ENCODE data around the gene GPR162.

Gene GPR162

DNA sequence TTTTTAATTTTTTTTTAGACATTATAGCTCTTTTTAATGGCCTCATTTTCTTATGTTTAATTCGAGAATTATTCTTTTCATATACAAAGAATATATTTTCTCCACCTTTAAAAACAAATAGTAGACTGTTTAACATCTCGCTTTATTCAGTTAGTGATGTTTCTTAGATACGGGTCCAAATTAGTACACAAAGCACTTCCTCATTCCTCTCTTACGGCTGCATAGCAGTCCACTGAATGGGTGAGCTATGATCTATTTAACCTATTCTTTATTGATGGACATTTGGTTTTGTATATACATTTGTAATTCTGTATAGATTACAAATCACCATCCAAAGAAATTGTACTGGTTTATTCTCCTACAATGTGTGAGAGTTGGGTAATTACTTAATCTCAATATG, 8.3 kb upstream of the GPR162 start:
- no peak overlapping the region for H3K27ac ChIP-seq (ENCODE audit: low read depth, low read length)
- no peak overlapping the region for H3K4me3 ChIP-seq (ENCODE audit: low read depth, low read length)
- no peaks in the 10 kb centered on the region for H3K4me1 ChIP-seq (ENCODE audit: control insufficient read depth, insufficient read depth, low read length, unreplicated experiment)
- H3K27me3 ChIP-seq (ENCODE audit: insufficient read depth, low read length): no peaks in the 10 kb centered on the region
- H3K79me2 ChIP-seq (ENCODE audit: control insufficient read depth, insufficient read depth, low read length, unreplicated experiment): no peaks in the 10 kb centered on the region
- no peaks in the 10 kb centered on the region for H3K36me3 ChIP-seq (ENCODE audit: insufficient read depth, low read length)
- no peak overlapping the region for H2AFZ ChIP-seq (ENCODE audit: low read length, unreplicated experiment)

DNA sequence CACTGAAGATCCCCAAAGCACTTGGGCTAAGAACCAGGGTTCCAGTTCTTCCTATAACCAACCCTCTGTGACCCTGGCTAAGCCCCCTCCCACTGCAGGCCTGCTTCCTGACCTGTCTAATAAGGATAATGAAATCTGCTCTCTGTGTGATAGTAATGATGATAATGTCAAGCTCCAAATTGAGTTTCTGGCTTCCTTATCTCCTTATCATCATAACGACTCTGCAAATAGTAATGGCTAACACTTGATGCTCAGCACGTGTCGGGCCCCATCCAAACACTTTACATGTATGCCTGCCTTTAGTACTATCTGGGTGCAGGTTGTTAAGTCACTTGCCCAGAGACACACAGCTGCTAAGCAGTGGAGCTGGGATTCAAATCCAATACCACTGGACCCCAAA, 5.0 kb upstream of the GPR162 start:
- no peaks in the 10 kb centered on the region for H3K36me3 ChIP-seq (ENCODE audit: insufficient read depth, low read length)
- no peaks in the 10 kb centered on the region for H3K79me2 ChIP-seq (ENCODE audit: control insufficient read depth, insufficient read depth, low read length, unreplicated experiment)
- H3K4me3 ChIP-seq (ENCODE audit: low read depth, low read length): no peak overlapping the region
- H3K27ac ChIP-seq (ENCODE audit: low read depth, low read length): no peak overlapping the region
- H3K4me1 ChIP-seq (ENCODE audit: control insufficient read depth, insufficient read depth, low read length, unreplicated experiment): peaks cover 17% of the 10 kb centered on the region
- no peak overlapping the region for H2AFZ ChIP-seq (ENCODE audit: low read length, unreplicated experiment)
- no peaks in the 10 kb centered on the region for H3K27me3 ChIP-seq (ENCODE audit: insufficient read depth, low read length)

DNA sequence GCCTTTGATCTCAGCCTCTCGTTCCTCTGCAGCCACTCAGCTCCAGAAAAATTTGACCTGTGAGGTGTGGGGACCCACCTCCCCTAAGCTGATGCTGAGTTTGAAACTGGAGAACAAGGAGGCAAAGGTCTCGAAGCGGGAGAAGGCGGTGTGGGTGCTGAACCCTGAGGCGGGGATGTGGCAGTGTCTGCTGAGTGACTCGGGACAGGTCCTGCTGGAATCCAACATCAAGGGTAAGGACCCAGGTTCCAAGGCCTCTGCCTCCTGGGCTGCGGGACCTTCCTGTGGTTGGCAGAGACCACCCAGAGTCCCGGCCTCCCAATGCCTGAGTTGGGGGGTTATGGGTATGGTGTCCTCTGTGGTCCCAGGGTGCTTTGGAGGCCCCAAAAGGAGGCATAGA, 4.5 kb upstream of the GPR162 start:
- Histone ChIP-seq H3K27me3 (ENCODE audit: insufficient read depth, low read length) (peaks cover 3% of the 10 kb centered on the region; the same call in 1 of the 2 replicates), H3K79me2 (ENCODE audit: control insufficient read depth, insufficient read depth, low read length, unreplicated experiment) (no peaks in the 10 kb centered on the region), H3K4me1 (ENCODE audit: control insufficient read depth, insufficient read depth, low read length, unreplicated experiment) (peaks cover 21% of the 10 kb centered on the region), H3K36me3 (ENCODE audit: insufficient read depth, low read length) (no peaks in the 10 kb centered on the region), H3K27ac (ENCODE audit: low read depth, low read length) (no peak overlapping the region), H3K4me3 (ENCODE audit: low read depth, low read length) (no peak overlapping the region), H2AFZ (ENCODE audit: low read length, unreplicated experiment) (no peak overlapping the region)

DNA sequence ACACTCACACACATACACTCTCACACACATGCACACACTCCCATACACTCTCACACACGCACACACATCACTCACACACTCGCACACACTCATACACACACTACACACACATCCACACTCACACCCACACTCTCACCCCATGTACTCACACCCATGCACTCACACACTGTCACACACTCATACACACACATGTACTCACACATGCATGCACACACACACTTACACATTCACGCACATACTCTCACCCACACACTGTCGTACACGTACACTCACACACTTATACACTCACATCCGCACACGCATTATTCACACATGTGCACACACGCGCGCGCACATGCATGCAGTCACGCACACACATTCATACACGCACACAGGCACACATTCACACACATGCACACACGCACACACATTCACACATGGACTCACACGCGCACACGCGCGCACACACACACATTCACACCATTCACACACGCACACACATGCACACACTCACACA, 3.9 kb upstream of the GPR162 start:
- Histone ChIP-seq H3K27me3 (ENCODE audit: insufficient read depth, low read length) (peaks cover 6% of the 10 kb centered on the region; the same call in 1 of the 2 replicates), H3K4me1 (ENCODE audit: control insufficient read depth, insufficient read depth, low read length, unreplicated experiment) (peaks cover 21% of the 10 kb centered on the region), H3K36me3 (ENCODE audit: insufficient read depth, low read length) (no peaks in the 10 kb centered on the region), H2AFZ (ENCODE audit: low read length, unreplicated experiment) (no peak overlapping the region), H3K79me2 (ENCODE audit: control insufficient read depth, insufficient read depth, low read length, unreplicated experiment) (no peaks in the 10 kb centered on the region), H3K4me3 (ENCODE audit: low read depth, low read length) (no peak overlapping the region), H3K27ac (ENCODE audit: low read depth, low read length) (no peak overlapping the region)

DNA sequence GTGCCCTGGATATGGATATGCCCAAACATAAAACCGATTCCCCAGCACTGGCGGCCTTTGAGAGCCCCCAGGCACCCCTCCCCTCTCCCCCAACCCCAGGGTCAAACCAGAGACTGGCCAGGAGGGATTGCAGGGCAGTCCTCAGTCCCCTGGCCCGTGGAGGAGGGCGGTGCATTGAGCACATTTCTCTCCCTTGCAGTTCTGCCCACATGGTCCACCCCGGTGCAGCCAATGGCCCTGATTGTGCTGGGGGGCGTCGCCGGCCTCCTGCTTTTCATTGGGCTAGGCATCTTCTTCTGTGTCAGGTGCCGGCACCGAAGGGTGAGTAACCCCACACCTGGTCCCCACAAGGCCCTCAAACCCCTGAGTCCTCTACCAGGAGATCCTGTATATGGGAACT, 3.4 kb upstream of the GPR162 start:
- H3K79me2 ChIP-seq (ENCODE audit: control insufficient read depth, insufficient read depth, low read length, unreplicated experiment): no peaks in the 10 kb centered on the region
- no peaks in the 10 kb centered on the region for H3K36me3 ChIP-seq (ENCODE audit: insufficient read depth, low read length)
- H2AFZ ChIP-seq (ENCODE audit: low read length, unreplicated experiment): no peak overlapping the region
- H3K27ac ChIP-seq (ENCODE audit: low read depth, low read length): no peak overlapping the region
- peaks cover 21% of the 10 kb centered on the region for H3K4me1 ChIP-seq (ENCODE audit: control insufficient read depth, insufficient read depth, low read length, unreplicated experiment)
- peaks cover 11% of the 10 kb centered on the region; the same call in 1 of the 2 replicates for H3K27me3 ChIP-seq (ENCODE audit: insufficient read depth, low read length)
- H3K4me3 ChIP-seq (ENCODE audit: low read depth, low read length): no peak overlapping the region

DNA sequence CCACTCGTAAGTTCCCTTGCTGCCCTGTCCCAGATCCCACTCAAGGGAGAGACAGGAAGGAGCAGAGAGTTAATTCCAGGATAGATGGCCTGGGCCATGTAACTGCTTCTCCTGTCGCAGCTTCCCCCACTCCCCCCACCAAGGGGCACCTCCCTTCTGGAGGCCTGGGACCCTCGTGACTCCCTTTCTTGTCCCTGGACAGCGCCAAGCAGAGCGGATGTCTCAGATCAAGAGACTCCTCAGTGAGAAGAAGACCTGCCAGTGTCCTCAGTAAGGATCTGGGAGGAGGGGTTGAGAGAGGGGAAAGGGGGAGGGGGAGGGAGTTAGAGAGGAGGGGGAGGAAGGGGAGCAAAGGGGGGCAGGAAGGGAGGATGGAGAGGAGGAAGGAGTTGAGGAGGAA, 3.0 kb upstream of the GPR162 start:
- peaks cover 21% of the 10 kb centered on the region for H3K4me1 ChIP-seq (ENCODE audit: control insufficient read depth, insufficient read depth, low read length, unreplicated experiment)
- no peak overlapping the region for H3K4me3 ChIP-seq (ENCODE audit: low read depth, low read length)
- no peaks in the 10 kb centered on the region for H3K79me2 ChIP-seq (ENCODE audit: control insufficient read depth, insufficient read depth, low read length, unreplicated experiment)
- H3K27me3 ChIP-seq (ENCODE audit: insufficient read depth, low read length): peaks cover 11% of the 10 kb centered on the region; the same call in 1 of the 2 replicates
- H3K27ac ChIP-seq (ENCODE audit: low read depth, low read length): no peak overlapping the region
- H3K36me3 ChIP-seq (ENCODE audit: insufficient read depth, low read length): no peaks in the 10 kb centered on the region
- H2AFZ ChIP-seq (ENCODE audit: low read length, unreplicated experiment): no peak overlapping the region

DNA sequence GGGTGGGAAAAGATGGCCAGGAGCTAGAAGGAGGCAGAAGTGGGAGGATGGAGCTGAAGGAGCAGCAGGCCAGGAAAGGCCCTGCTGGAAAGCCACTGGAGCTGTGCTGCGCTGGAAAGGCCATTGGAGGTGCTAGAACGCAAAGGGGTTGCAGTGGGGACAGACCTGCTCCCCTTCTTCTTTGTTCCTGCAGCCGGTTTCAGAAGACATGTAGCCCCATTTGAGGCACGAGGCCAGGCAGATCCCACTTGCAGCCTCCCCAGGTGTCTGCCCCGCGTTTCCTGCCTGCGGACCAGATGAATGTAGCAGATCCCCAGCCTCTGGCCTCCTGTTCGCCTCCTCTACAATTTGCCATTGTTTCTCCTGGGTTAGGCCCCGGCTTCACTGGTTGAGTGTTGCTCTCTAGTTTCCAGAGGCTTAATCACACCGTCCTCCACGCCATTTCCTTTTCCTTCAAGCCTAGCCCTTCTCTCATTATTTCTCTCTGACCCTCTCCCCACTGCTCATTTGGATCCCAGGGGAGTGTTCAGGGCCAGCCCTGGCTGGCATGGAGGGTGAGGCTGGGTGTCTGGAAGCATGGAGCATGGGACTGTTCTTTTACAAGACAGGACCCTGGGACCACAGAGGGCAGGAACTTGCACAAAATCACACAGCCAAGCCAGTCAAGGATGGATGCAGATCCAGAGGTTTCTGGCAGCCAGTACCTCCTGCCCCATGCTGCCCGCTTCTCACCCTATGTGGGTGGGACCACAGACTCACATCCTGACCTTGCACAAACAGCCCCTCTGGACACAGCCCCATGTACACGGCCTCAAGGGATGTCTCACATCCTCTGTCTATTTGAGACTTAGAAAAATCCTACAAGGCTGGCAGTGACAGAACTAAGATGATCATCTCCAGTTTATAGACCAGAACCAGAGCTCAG, 2.3 kb upstream of the GPR162 start:
- H3K4me1 ChIP-seq (ENCODE audit: control insufficient read depth, insufficient read depth, low read length, unreplicated experiment): peaks cover 21% of the 10 kb centered on the region
- no peak overlapping the region for H2AFZ ChIP-seq (ENCODE audit: low read length, unreplicated experiment)
- peaks cover 11% of the 10 kb centered on the region; the same call in 1 of the 2 replicates for H3K27me3 ChIP-seq (ENCODE audit: insufficient read depth, low read length)

DNA sequence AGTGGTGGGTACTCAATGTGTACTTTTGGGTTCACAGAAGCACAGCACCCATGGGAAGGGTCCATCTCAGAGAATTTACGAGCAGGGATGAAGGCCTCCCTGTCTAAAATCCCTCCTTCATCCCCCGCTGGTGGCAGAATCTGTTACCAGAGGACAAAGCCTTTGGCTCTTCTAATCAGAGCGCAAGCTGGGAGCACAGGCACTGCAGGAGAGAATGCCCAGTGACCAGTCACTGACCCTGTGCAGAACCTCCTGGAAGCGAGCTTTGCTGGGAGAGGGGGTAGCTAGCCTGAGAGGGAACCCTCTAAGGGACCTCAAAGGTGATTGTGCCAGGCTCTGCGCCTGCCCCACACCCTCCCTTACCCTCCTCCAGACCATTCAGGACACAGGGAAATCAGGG, 1.5 kb upstream of the GPR162 start:
- Histone ChIP-seq H3K79me2 (ENCODE audit: control insufficient read depth, insufficient read depth, low read length, unreplicated experiment) (no peaks in the 10 kb centered on the region), H3K27me3 (ENCODE audit: insufficient read depth, low read length) (peaks cover 11% of the 10 kb centered on the region; the same call in 1 of the 2 replicates), H2AFZ (ENCODE audit: low read length, unreplicated experiment) (no peak overlapping the region), H3K36me3 (ENCODE audit: insufficient read depth, low read length) (no peaks in the 10 kb centered on the region), H3K4me1 (ENCODE audit: control insufficient read depth, insufficient read depth, low read length, unreplicated experiment) (peaks cover 25% of the 10 kb centered on the region), H3K27ac (ENCODE audit: low read depth, low read length) (no peak overlapping the region), H3K4me3 (ENCODE audit: low read depth, low read length) (no peak overlapping the region)

More for the DNA sequence above, 2.3 kb upstream of the GPR162 start:
- Histone ChIP-seq H3K79me2 (ENCODE audit: control insufficient read depth, insufficient read depth, low read length, unreplicated experiment) (no peaks in the 10 kb centered on the region), H3K36me3 (ENCODE audit: insufficient read depth, low read length) (no peaks in the 10 kb centered on the region), H3K4me3 (ENCODE audit: low read depth, low read length) (no peak overlapping the region), H3K27ac (ENCODE audit: low read depth, low read length) (no peak overlapping the region)

DNA sequence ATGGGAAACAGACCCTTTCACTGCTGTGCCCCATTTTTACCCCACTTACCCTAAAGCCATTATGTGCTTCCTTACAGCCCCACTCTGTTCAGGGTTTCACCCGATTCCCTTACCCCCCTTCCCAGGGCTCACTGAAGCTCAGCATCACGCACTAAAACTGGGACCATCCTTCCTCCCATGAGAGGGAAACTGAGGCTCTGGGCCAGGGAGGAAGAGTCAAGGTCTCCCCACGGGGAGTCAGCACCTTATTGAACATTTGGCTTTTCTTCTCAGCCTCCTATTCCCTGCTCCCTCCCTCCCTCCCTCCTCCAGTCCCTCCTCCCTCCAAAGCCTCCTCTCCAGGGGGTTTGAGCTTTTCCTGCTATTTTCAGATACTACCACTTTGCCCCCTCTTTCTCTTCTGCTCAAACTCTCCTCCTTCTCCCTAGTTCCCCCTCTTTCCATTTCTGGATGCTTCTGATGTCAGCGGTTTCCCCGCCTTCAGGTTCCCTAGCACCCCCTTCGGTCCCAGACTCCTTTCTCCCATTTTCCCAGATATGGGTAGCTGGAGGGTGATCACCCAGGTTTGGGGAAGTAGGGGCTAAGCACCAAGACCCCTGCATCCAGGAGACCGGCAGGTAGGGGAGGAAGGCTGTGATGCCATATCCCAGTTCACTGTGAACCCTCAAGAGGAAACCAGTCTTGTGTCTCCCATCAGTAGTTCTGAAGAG, 960 bp downstream of the GPR162 start:
- Histone ChIP-seq H3K27ac (ENCODE audit: low read depth, low read length) (no peak overlapping the region), H3K4me3 (ENCODE audit: low read depth, low read length) (no peak overlapping the region), H2AFZ (ENCODE audit: low read length, unreplicated experiment) (no peak overlapping the region), H3K79me2 (ENCODE audit: control insufficient read depth, insufficient read depth, low read length, unreplicated experiment) (no peaks in the 10 kb centered on the region), H3K36me3 (ENCODE audit: insufficient read depth, low read length) (no peaks in the 10 kb centered on the region), H3K27me3 (ENCODE audit: insufficient read depth, low read length) (peaks cover 11% of the 10 kb centered on the region; the same call in 1 of the 2 replicates), H3K4me1 (ENCODE audit: control insufficient read depth, insufficient read depth, low read length, unreplicated experiment) (peaks cover 37% of the 10 kb centered on the region)

DNA sequence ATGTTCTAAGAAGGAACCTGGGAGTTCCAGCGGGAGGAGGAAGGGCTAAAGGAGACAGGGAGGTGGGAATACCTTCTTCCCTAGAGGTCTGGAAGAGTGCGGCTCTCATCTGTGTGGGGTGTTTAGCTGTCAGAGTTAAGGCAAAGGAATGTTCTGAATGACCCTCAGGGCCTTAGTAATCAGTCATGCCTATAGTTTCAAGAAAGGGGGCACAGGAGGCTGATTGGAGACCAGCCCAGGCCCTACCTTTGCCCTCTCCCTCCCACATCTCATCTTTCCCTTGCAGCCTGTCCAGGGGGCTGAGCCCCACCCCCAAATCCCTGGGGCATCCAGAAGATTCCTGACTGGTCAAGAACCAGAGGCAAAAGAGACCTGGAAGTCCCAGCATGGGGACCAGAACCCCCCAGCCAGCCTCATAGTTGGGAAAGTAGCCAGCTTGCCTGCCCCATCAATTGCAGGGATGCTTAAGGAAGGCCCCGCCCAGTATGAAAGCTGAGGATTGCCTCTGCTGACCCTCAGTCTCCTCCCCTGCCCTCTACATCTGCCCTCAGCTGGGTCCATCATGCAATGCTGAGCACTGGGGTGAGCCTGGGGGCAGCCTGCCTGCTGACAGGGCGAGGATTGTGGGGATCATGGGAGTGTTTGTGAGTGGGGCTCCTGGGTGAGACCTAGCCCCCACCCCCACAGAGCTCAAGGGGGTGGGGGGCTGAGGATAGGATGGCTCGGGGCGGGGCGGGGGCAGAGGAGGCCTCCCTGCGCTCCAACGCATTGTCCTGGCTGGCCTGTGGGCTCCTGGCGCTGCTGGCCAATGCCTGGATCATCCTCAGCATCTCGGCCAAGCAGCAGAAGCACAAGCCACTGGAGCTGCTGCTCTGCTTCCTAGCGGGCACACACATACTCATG, 1.8 kb downstream of the GPR162 start:
- Histone ChIP-seq H3K4me1 (ENCODE audit: control insufficient read depth, insufficient read depth, low read length, unreplicated experiment) (peaks cover 38% of the 10 kb centered on the region), H3K79me2 (ENCODE audit: control insufficient read depth, insufficient read depth, low read length, unreplicated experiment) (peaks cover 5% of the 10 kb centered on the region), H3K27me3 (ENCODE audit: insufficient read depth, low read length) (peaks cover 11% of the 10 kb centered on the region; the same call in 1 of the 2 replicates)

More for the DNA sequence above, 1.8 kb downstream of the GPR162 start:
- Histone ChIP-seq H3K36me3 (ENCODE audit: insufficient read depth, low read length) (no peaks in the 10 kb centered on the region), H2AFZ (ENCODE audit: low read length, unreplicated experiment) (no peak overlapping the region), H3K4me3 (ENCODE audit: low read depth, low read length) (no peak overlapping the region), H3K27ac (ENCODE audit: low read depth, low read length) (no peak overlapping the region)
